IPS DF 19.7 (cell line): Measurements from ENCODE around the gene SMNDC1.
A peak's percentile ranks its signal among the peaks of the same experiment; 100 is the strongest.

ENCODE experiments used
- DNase-seq: peaks from one replicate; pipeline ENCODE4 v3.0.0-alpha.2; 2013; ENCODE audit warnings: low read depth, low spot score

SMNDC1 gene

DNA sequence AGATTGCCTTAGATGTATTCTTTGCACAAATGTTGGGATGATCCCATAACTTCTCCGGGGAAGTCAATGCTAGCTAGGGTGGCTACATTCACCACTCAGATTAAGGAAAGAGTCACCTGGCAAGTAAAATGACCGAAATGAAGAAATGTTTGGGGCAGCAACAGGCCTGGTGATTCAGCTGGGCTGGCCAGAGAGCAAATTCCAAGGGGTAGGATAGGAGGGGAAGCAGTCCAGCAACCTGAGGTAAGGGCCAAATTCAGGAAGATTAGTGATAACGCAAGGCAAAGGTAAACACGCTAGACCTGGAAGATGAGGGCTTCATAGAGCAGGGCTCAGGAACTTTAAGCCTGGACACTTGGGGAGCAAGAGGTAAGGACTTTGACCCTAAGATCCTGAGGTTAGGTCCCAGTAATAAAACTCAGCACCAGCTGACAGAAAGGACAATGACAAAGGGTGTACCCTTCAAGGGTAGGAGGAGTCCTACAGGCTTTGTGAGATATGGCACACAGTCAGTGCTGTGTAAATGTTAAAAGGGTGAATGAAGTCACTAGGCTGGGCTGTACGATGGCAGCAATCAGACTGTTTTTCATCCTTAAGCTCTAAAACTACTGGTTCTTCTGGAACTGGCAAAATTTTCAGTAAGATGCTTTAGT, 22.7 kb upstream of the SMNDC1 start:
- DNase-seq, result no peak

GRCh38 chr10:110326351-110327032, 21.8 kb upstream of the SMNDC1 start:
- DNase-seq, result no peak

DNA sequence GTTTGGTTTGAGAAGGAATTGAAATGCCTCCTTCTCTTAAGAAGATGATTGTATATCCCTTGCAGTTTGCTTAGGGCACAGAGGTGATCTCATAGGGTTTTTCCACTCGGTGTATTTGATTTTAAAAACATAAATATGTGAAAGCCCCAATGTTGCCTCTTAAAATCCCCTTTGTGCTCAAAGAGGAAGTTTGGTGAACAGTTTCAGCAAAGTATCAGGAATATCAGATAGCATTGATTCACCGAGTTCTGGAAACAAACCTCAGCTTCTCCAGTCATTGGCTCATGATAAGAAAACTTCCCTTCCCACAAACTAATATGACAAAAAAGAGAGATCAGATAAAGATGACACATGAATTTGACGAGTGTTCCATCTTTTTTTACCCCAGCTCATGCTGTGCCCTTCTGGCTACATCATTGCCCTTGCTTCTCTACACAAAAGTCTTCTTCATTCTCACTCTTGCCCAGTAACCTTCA, 20.1 kb upstream of the SMNDC1 start:
- no peak for DNase-seq

DNA sequence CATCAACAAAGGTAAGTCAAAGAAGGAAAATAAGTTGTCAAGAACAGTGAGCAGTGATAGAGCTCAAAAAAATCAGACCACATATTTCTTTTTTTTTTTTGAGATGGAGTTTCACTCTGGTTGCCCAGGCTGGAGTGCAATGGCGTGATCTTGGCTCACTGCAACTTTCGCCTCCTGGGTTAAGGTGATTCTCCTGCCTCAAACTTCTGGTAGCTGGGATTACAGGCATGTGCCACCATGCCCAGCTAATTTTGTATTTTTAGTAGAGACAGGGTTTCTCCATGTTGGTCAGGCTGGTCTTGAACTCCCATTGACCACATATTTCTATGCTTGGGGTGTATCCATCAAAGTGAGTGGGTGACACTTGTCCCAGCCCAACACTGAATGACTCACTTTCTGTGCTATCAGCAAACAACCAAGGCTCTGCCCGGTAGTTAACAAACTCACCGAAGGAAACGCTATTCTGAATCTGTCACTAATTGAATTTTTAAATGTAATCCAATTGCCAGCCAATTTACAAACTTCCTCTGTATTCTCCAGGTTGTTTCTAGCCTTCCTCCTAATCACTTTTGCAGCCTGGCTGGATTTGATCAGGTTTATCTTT, 19.6 kb upstream of the SMNDC1 start:
- DNase-seq, result no peak

DNA sequence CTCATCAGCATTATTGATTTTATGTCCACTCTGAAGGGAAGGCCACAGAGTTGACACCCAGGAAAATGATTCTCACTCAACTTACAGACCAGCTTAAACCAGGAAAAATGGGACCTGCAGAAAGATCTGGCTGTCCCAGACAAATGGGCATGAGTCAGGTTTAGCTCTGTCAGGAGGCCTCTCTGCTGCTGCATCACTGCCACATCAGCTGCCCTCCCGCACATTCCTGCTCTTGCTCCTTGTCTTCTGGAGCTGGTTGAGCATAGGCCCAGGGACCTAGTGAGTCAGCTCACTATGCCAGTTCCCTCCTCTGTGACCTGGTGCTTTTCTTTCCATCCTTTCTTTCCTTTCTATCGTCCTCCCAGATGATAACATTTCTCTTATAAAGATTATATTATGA, 18.8 kb upstream of the SMNDC1 start:
- no peak for DNase-seq

GRCh38 chr10:110321869-110322620, 17.3 kb upstream of the SMNDC1 start:
- DNase-seq, result no peak

DNA sequence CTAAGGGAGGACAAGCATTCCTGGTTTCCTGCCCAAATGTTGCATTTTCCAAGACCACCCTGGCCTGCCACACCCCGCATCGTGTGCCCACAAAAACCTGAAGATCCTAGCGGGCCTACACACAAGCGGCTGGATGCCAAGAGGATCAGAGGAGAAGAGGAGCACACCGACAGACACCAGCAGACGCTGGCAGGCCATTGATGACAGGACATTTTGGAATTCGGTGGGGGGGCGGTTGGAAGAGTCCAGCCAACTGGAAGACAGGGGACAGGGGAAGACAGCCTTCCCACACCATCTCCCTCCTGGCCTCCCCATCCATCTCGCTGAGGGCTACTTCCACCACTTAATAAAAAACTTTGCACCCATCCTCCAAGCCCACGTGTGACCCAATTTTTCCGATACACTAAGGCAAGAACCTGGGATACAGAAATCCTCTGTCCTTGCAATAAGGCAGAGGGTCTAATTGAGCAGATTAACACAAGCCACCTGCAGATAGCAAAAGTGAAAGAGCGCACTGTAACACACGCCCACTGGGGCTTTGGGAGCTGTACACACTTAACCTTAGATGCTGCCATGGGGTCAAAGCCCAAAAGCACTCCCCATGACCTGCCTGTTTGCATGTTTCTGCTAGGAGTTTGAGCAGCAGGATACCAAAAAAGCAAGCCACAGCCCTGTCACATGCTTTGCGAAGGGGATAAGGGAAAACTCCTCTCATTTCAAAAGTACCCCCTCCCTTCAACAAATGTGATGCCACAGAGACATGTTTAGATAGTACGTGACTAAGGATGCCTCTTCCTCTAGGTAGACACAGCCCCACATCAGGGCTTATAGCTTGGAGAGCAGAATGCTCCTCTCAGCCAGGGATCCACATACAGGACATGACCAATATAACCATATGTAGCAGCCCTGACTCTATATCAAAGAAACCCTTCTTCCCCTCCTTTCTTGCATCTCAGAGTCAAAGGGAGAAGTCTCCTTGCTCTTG, 13.4 kb upstream of the SMNDC1 start:
- DNase-seq, result no peak

- DNase-seq, result no peak
Measured at GRCh38 chr10:110313674-110314073, 9.0 kb upstream of the SMNDC1 start.

GRCh38 chr10:110312206-110312605, 7.5 kb upstream of the SMNDC1 start:
- no peak for DNase-seq

DNA sequence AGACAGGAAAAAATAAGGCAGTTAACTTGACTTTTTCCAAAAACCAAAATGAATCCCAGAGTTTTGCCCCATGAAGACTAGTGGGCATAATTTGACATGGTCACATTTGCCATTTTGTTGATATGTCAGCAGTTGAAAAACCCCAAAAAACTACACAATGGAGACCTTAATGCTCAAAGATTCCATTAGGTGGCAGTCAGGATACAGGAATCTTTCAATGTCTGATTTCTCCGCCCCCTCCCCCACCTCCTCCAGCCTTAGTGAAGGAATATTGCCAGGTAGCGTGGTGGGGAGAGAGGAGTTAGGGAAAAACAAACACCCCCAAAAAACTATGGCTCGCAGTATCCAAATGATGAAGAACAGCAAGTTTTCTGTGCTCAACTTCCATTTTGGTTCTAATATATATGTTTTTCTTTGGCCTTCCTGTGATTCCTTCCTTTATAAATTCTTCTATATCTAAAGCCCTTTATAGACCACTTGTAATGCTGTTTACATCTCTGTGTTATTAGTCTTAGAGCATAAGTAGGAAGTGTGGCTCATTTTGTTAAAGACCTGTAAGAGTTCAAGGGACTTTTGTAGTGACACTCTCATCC, 6.7 kb upstream of the SMNDC1 start:
- DNase-seq, result no peak

- DNase-seq, result no peak
Measured at GRCh38 chr10:110310741-110311140, 6.0 kb upstream of the SMNDC1 start.

DNA sequence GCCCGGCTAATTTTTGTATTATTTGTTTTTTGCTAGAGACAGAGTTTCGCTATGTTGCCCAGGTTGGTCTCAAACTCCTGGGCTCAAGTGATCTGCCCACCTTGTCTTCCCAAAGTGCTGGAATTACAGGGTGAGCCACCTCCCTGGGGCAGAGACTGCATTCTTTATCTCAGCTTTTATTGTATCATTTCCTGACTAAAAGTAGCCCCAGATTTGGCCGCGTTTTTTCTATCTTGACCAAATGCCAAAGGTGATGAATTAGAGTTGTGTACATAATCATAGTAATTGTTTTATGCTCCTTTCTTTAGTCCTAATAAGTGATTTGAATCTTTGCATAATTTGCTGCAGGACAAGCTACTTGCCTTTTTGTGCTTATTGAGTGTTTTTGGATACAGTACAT, 3.1 kb upstream of the SMNDC1 start:
- no peak for DNase-seq

GRCh38 chr10:110306452-110306768, 1.7 kb upstream of the SMNDC1 start:
- no peak for DNase-seq

- DNase-seq, result peak; percentile 35
Measured at GRCh38 chr10:110305767-110306451, 1.2 kb upstream of the SMNDC1 start.

GRCh38 chr10:110304394-110304779, 333 bp downstream of the SMNDC1 start:
- DNase-seq, result no peak

- no peak for DNase-seq
Measured at GRCh38 chr10:110303681-110304080, 1.0 kb downstream of the SMNDC1 start.

DNA sequence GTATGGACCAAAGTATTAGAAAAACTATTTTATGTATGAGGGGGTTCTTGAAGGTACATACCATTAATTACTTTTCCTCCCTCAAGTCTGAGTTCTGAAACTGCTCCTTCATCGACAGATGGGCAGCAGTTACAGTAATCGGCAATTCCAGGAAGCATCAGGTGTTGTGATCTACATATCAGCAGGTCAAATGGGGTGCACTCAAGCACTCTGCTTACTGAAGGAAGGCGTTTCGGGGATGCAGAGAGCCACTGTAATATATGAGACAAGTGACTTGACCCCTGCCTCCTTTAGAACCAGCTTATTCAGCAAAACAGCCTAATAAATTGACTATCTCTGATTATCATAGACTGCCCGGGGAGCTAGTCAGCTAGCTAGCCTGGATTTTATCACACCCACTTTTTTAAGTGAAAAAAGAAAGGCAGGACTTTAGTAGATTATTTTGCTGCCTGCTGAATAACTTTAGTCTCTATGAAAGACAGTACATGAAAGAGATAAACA, 4.2 kb downstream of the SMNDC1 start:
- no peak for DNase-seq

- DNase-seq, result no peak
Measured at GRCh38 chr10:110296966-110297365, 7.8 kb downstream of the SMNDC1 start.

- DNase-seq, result no peak
Measured at GRCh38 chr10:110286841-110287240, 17.9 kb downstream of the SMNDC1 start.

DNA sequence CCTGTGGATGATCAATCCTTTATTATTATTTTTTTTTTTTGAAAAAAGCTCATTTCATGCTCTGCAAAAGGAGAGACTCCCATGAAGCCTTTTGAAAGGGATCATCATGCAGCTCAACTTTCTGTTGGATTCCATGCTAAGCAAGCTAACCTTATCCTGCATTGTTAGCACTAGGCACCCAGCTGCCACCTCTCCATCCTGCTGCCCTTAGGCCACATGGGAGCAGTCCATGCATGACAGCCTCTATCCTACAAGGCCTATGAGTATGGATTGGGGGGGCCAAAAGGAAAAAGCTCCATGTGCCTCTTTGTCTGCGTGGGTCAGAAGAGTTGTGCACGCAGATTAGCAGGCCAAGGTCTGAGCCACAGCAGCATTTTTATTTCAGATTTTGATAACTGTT, 19.2 kb downstream of the SMNDC1 start:
- no peak for DNase-seq
